Neuronal stem cell (in vitro differentiated cells): ENCODE data around the gene MITF.
"Not testable (repeated sequence)": the region's sequence is repeated elsewhere in the genome, so short reads cannot be mapped to it uniquely, and the experiment has no call there.

Source experiments
- DNase-seq: peaks from one replicate; pipeline ENCODE4 v3.0.0-alpha.2; 2013; ENCODE audit warnings: low spot score
- H2AFZ ChIP-seq: one replicate; pipeline ENCODE4 v1.6.1; 2013; ENCODE audit warnings: mild to moderate bottlenecking, low read length, inconsistent platforms
- H2AK5ac ChIP-seq: 2 replicates; pipeline ENCODE4 v1.6.1; 2013; ENCODE audit warnings: low read depth, mild to moderate bottlenecking, inconsistent platforms, low read length, moderate library complexity, mixed read lengths
- H2BK120ac ChIP-seq: 2 replicates; pipeline ENCODE4 v1.6.1; 2013; ENCODE audit warnings: low read depth, mild to moderate bottlenecking, inconsistent platforms, low read length, moderate library complexity, mixed read lengths
- H2BK12ac ChIP-seq: one replicate; pipeline ENCODE4 v1.6.1; 2013; ENCODE audit warnings: low read length, inconsistent platforms
- H2BK15ac ChIP-seq: 2 replicates; pipeline ENCODE4 v1.6.1; 2013; ENCODE audit warnings: mild to moderate bottlenecking, low read length, inconsistent platforms, mixed read lengths
- H2BK5ac ChIP-seq: one replicate; pipeline ENCODE4 v1.6.1; 2013; ENCODE audit warnings: inconsistent platforms, mild to moderate bottlenecking, low read length, moderate library complexity
- H3K14ac ChIP-seq: one replicate; pipeline ENCODE4 v1.6.1; 2013; ENCODE audit warnings: low read length, inconsistent platforms
- H3K18ac ChIP-seq: 2 replicates; pipeline ENCODE4 v1.6.1; 2013; ENCODE audit warnings: low read length, inconsistent platforms
- H3K23ac ChIP-seq: 2 replicates; pipeline ENCODE4 v1.6.1; 2013; ENCODE audit warnings: low read depth, mild to moderate bottlenecking, mixed read lengths, low read length, inconsistent platforms; ENCODE audit not compliant: poor library complexity
- H3K27ac ChIP-seq: replicated peaks from 3 replicates; pipeline ENCODE4 v1.5.1; 2013; ENCODE audit warnings: low read length, inconsistent platforms
- H3K27me3 ChIP-seq, 3 experiments: 2 replicates each; pipeline ENCODE4 v1.6.1; 2013; ENCODE audit warnings: low read length in 3 of 3, mild to moderate bottlenecking in 2 of 3, inconsistent platforms in 1 of 3, low read depth in 1 of 3, mixed read lengths in 1 of 3, moderate library complexity in 1 of 3; ENCODE audit not compliant: control insufficient read depth in 3 of 3, insufficient read depth in 3 of 3
- H3K36me3 ChIP-seq, 2 donors: replicated peaks in 1 of 2; 2 replicates each; pipeline ENCODE4 v1.6.1; 2013; ENCODE audit warnings: low read length in 2 of 2; ENCODE audit not compliant: control insufficient read depth in 2 of 2, insufficient read depth in 2 of 2
- H3K4ac ChIP-seq: 2 replicates; pipeline ENCODE4 v1.6.1; 2013; ENCODE audit warnings: inconsistent platforms, mild to moderate bottlenecking, low read length, moderate library complexity
- H3K4me1 ChIP-seq, 2 donors: 1 replicate in 1 of 2; 2 replicates in 1 of 2; pipeline ENCODE4 v1.6.1; 2013; ENCODE audit warnings: low read length in 2 of 2, low read depth in 1 of 2; ENCODE audit not compliant: control insufficient read depth in 2 of 2, insufficient read depth in 1 of 2
- H3K4me2 ChIP-seq: one replicate; pipeline ENCODE4 v1.6.1; 2013; ENCODE audit warnings: mild to moderate bottlenecking, low read length, inconsistent platforms; ENCODE audit not compliant: insufficient read depth, poor library complexity, severe bottlenecking
- H3K4me3 ChIP-seq, 2 donors: 2 replicates each; pipeline ENCODE4 v1.5.1; 2013; ENCODE audit warnings: low read length in 2 of 2, mild to moderate bottlenecking in 2 of 2, inconsistent platforms in 1 of 2, moderate library complexity in 1 of 2
- H3K79me1 ChIP-seq: one replicate; pipeline ENCODE4 v1.6.1; 2013; ENCODE audit warnings: low read depth, mild to moderate bottlenecking, inconsistent platforms, low read length, moderate library complexity
- H3K9ac ChIP-seq: one replicate; pipeline ENCODE4 v1.6.1; 2013; ENCODE audit warnings: mild to moderate bottlenecking, low read depth, low read length, inconsistent platforms; ENCODE audit not compliant: poor library complexity
- H3K9me3 ChIP-seq, 2 donors: replicated peaks in 1 of 2; 2 replicates each; pipeline versions ENCODE3 to v1.6.1; 2013; ENCODE audit warnings: low read length in 2 of 2, mild to moderate bottlenecking in 2 of 2, inconsistent platforms in 1 of 2, low read depth in 1 of 2, mixed read lengths in 1 of 2, moderate library complexity in 1 of 2; ENCODE audit not compliant: control insufficient read depth in 2 of 2, insufficient read depth in 1 of 2
- H4K8ac ChIP-seq: one replicate; pipeline ENCODE4 v1.6.1; 2013; ENCODE audit warnings: low read depth, mild to moderate bottlenecking, inconsistent platforms, low read length, moderate library complexity
- H4K91ac ChIP-seq: one replicate; pipeline ENCODE4 v1.6.1; 2013; ENCODE audit warnings: low read length, low read depth, mild to moderate bottlenecking, inconsistent platforms; ENCODE audit not compliant: poor library complexity
- WGBS, 2 donors: extraction: QIAGEN DNeasy Blood & Tissue Kit; methylation state at CpG; one replicate each; pipeline ENCODE4 v1.1.7; 2013; ENCODE audit warnings: missing lambda C conversion rate in 2 of 2, mixed read lengths in 1 of 2; ENCODE audit not compliant: insufficient read length in 2 of 2, insufficient replicate concordance in 1 of 2; ENCODE audit errors: extremely low coverage in 2 of 2; 5-methylcytosine and 5-hydroxymethylcytosine counted together

MITF gene

DNA sequence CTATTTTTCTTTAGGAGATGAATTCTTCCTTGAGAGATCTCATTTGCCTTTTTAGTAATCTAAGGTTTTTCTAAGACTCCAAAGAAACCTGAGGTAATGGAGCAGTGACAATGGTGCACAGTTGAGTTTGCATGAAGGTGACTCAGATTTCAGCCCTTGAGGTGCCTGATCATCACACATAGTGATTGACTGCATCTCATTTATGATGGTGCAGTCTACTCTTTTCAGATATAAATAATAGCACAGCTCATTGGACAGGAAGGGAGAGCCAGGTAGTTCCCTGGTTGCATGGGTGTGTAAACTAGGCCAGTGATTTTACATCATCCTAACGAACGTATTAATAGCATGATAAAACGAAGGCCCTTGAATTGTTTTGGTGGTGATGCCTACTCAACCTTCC lies 174.2 kb downstream of the MITF start:
- Histone ChIP-seq H3K4ac (no peak overlapping the region), H3K27ac (no peak overlapping the region), H2AK5ac (no peak overlapping the region), H3K9ac (no peak overlapping the region), H2AFZ (no peak overlapping the region), H2BK120ac (no peak overlapping the region), H3K14ac (no peak overlapping the region), H3K23ac (no peak overlapping the region), H3K9me3 (peaks cover 0 to 5% of the 10 kb centered on the region in 2 donors), H3K4me2 (no peak overlapping the region), H2BK15ac (no peak overlapping the region), H3K36me3 (no peaks in the 10 kb centered on the region), H3K27me3 (no peaks in the 10 kb centered on the region), H3K18ac (no peak overlapping the region), H3K79me1 (no peaks in the 10 kb centered on the region), H4K91ac (no peak overlapping the region), H2BK12ac (no peak overlapping the region), H3K4me1 (no peaks in the 10 kb centered on the region), H4K8ac (no peak overlapping the region), H3K4me3 (no peak overlapping the region), H2BK5ac (no peak overlapping the region)
- no peak for DNase-seq
- no CpG with 5 or more reads among the region's 3 CpGs for WGBS, 2 donors

DNA sequence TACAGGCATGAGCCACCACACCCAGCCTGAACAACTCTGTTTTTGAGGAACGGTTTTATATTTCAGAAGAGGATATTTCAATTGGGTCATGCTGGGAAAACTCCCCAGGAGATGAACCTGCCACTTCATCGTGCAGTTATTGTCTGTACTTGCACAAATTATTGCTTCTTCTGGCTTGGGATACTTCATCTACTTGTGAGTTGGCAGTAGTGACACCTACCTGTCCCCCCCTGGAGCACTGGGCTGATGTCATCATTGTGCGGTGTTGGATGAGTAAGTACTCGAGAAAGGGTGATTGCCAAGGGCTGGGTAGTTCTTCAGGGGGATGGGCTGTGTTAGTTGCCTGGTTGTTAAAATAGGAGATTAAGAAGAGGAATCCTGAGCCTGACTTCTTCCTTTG lies 175.1 kb downstream of the MITF start:
- H2AK5ac ChIP-seq = no peak overlapping the region
- H2AFZ ChIP-seq = no peak overlapping the region
- no CpG with 5 or more reads among the region's 4 CpGs for WGBS, 2 donors
- no peak overlapping the region for H2BK12ac ChIP-seq
- no peak overlapping the region for H2BK120ac ChIP-seq
- H3K36me3 ChIP-seq = no peaks in the 10 kb centered on the region
- peaks cover 0 to 5% of the 10 kb centered on the region in 2 donors for H3K9me3 ChIP-seq
- H3K4ac ChIP-seq = no peak overlapping the region
- H3K4me2 ChIP-seq = no peak overlapping the region
- no peak overlapping the region for H4K91ac ChIP-seq
- no peaks in the 10 kb centered on the region for H3K27me3 ChIP-seq
- no peak overlapping the region for H3K9ac ChIP-seq
- no peak overlapping the region for H3K14ac ChIP-seq
- H3K79me1 ChIP-seq = no peaks in the 10 kb centered on the region
- no peak overlapping the region for H3K27ac ChIP-seq
- no peak overlapping the region for H2BK5ac ChIP-seq
- H3K23ac ChIP-seq = no peak overlapping the region
- H3K4me1 ChIP-seq = no peaks in the 10 kb centered on the region
- no peak for DNase-seq
- no peak overlapping the region for H4K8ac ChIP-seq
- H3K4me3 ChIP-seq = no peak overlapping the region
- H3K18ac ChIP-seq = no peak overlapping the region
- H2BK15ac ChIP-seq = no peak overlapping the region

DNA sequence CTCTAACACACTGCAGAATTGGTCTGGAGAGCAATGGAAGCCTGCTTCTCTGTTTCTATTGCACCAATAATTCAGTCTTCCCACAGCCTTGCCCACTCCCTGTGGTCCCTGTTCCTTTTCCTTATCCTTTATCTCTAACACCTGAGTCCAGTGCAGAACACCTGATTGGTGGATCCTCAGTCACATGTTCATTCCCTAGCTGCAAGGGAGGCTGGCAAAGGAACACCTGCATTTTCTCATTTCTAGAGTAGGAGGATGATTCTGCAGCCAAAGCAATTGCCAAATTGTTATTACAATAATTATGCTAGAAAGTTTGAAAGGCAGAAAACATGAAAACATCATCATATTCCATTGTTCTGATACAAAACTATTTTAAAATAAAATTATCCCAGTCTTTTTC lies 176.5 kb downstream of the MITF start:
- Histone ChIP-seq H2AFZ (no peak overlapping the region), H4K91ac (no peak overlapping the region), H3K4me2 (no peak overlapping the region), H2BK5ac (no peak overlapping the region), H3K27ac (no peak overlapping the region), H2BK12ac (no peak overlapping the region), H2BK15ac (no peak overlapping the region), H3K79me1 (no peaks in the 10 kb centered on the region), H3K36me3 (no peaks in the 10 kb centered on the region), H3K14ac (no peak overlapping the region), H3K27me3 (no peaks in the 10 kb centered on the region), H3K18ac (no peak overlapping the region), H3K4ac (no peak overlapping the region), H3K9ac (no peak overlapping the region), H2AK5ac (no peak overlapping the region), H2BK120ac (no peak overlapping the region), H3K4me3 (no peak overlapping the region), H3K9me3 (peaks cover 0 to 5% of the 10 kb centered on the region in 2 donors), H3K23ac (no peak overlapping the region), H4K8ac (no peak overlapping the region), H3K4me1 (no peaks in the 10 kb centered on the region)
- DNase-seq = no peak

DNA sequence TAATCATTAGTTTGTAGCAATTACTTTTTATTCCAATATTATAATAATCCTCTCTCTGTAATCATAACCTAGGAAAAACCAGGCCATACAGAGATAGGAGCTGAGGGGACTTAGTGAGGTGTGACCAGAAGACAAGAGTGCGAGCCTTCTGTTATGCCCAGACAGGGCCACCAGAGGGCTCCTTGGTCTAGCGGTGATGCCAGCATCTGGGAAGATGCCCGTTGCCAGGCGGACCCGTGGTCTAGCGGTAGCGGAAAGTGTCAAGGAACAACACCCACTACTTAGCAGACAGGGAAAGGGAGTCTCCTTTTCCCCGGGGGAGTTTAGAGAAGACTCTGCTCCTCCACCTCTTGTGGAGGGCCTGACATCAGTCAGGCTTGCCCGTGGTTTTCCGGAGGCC lies 180.7 kb downstream of the MITF start:
- not testable (repeated sequence) for H3K14ac ChIP-seq, H3K79me1 ChIP-seq, H2BK120ac ChIP-seq, H3K23ac ChIP-seq, H2BK15ac ChIP-seq, H3K4me1 ChIP-seq, H2AFZ ChIP-seq, DNase-seq, H2BK12ac ChIP-seq, H4K91ac ChIP-seq, H3K9ac ChIP-seq, H4K8ac ChIP-seq, H2BK5ac ChIP-seq, H3K4ac ChIP-seq, H3K9me3 ChIP-seq, H3K27ac ChIP-seq, H3K4me3 ChIP-seq, H3K4me2 ChIP-seq, H2AK5ac ChIP-seq, H3K36me3 ChIP-seq, H3K18ac ChIP-seq, H3K27me3 ChIP-seq
- WGBS, 2 donors = no CpG with 5 or more reads among the region's 10 CpGs
